ENCODE data around the gene ADGRV1.

GRCh38 chr5:91061946-91062562, 503.5 kb downstream of the ADGRV1 start:
- no peak for TF ChIP-seq EZH2phosphoT487 (IDR thresholded peaks at IDR 0.05; ENCODE audit: borderline replicate concordance, low read length)
- TF ChIP-seq CTCF (IDR thresholded peaks at IDR 0.05; ENCODE audit: low read depth, low read length, poor library complexity, severe bottlenecking) = no peak

Measured in DOHH2 (cell line).